Hepatocyte (in vitro differentiated cells): Measurements from ENCODE around the gene RXRB.

ENCODE experiments used
- CTCF ChIP-seq: fragments of 200-600 bp; sonication (generic); IDR thresholded peaks from 2 replicates; pipeline ENCODE4 v1.5.1; 2016; ENCODE audit warnings: antibody characterized with exemption, mild to moderate bottlenecking; ENCODE audit not compliant: poor library complexity
- EZH2 ChIP-seq: fragments of 200-600 bp; sonication (generic); IDR thresholded peaks from 2 replicates; pipeline ENCODE4 v1.6.1; 2016; ENCODE audit warnings: antibody characterized with exemption, mild to moderate bottlenecking, borderline replicate concordance

GRCh38 chr6:33217246-33217645 lies 16.8 kb upstream of the RXRB start:
- TF ChIP-seq CTCF = no peak
- TF ChIP-seq EZH2 = no peak
